Stimulated activated CD8-positive, alpha-beta memory T cell treated with anti-CD3 and anti-CD28 coated beads, Interleukin-12 subunit alpha, Interleukin-12 subunit beta, amount 100 ng/mL, for 24 hours (primary cell): Measurements from ENCODE around the gene MRPS15.
"Not testable (repeated sequence)": the region's sequence is repeated elsewhere in the genome, so short reads cannot be mapped to it uniquely, and the experiment has no call there.

Source experiments
- DNase-seq: peaks from one replicate; pipeline ENCODE4 v3.0.0-alpha.2; 2020; ENCODE audit errors: extremely low read depth

MRPS15 gene

DNA sequence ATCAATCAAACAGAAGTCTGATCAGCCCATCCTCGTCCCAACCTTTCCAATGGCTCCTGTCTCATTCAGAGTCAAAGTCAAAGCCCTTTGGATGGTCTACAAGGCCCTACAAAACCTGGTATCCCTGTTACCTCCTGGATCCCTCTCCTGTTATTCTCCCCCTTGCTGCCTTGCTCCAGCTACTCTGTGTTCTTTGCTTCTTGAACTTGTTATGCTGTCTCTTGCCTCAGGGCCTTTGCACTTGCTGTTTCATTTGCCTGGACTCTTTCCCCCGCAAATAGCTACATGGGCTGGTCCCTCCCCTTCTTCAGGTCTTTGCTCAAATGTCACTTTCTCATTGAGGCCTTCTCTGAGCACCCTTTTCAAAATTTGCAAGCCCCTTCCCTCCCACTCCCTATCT is 19.9 kb upstream of the MRPS15 start:
- DNase-seq, result no peak

DNA sequence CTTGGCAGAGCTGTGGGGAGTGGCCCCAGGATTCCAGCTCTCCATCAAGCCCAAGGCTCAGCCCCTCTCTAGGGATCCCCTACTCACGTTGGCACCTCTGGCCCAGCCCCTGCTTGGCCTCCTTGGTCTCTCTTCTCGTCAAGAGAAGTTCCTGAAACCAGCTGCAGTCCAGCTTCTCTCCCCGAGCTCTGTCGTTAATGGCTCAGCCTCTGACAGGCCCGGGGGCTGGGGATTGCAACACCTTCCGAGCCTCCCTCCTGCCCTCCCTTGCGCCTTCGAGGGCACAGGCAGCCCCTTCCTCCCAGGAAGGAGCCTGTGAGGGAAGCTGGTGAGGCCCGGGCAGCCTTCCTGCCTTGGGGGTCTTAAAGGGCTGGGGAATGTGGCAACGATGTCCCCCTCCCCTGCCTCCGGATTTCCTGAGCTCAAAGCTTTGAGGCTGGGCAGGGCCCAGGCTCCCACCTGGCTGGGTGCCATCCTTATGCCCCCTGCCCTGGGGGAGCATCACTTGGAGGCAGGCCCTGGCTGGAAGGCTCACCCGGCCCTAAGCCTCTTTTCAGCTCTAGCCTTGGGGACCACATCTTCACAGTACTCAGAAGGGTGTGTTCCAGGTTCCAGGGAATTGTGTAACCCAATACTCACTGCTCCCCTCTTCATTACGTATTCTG is 18.7 kb upstream of the MRPS15 start, which contains the start of gene CSF3R:
Gene CSF3R, minus strand, starts transcription at position 190 of the 665 bp plus-strand sequence. CDS start 3,417 bp downstream, outside the sequence.
- no peak for DNase-seq

DNA sequence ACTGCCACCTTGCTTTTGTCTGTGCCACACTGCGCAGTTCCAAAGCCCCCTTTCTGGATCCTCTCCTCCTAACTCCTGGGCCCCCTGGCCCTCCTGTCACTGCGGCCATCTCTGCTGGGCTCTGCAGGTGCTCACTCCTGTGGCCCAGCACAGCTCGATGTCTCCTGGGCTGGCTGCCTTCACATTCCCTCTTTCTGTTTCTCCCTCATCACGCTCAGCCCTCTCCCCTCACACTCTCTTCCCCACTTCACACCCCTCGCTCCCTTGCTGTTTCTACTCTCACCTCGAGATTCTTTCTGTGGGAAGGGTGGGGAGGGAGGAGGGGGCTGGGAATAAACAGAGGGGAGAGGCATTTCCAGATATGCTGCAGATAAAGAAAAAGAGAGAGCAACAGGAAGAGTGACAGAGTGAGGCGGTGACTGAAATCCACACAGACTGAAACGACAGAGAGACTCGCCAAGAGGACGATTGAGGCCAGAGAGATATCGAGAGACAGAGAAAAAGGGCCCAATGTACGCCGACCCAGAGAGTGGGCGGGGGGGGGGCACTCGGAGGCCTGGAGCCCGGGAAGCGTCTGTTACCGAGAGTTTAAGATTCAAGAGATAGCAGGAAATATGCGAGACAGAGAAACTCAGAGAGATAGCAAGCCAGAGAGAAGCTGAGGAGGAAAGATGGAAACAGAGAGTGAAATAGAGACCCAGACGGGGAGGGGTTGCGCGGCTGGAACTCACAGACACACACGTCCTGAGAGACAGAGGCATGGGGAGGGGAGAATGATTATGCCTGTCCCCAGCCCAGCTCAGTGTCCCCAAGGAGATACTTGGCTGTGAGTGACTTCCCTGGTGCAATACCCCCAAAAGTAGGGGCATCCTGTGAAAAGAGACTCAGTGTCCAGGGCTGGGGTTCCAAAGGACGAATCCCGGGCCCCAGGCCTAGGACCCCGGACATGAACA is 17.9 kb upstream of the MRPS15 start:
- DNase-seq, result no peak

DNA sequence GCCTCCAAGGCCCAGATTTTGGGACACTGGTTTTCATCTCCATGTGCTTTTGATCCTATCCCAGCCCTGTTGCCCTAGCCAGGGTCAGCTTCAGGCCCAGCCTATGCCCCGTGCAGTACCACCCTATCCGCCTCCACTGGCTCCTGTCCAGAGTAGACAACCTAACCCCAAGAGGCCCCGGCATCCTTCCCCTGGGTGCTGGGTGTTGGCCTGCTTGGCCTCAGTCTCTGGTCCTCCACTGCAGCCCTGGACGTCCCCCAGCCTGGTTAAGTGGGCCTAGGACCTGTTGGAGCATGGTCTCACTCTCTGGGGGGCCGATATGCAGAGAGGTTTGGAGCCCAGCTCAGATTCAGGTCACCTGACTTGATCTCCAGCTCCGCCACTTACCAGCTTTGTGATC is 16.9 kb upstream of the MRPS15 start:
- no peak for DNase-seq

DNA sequence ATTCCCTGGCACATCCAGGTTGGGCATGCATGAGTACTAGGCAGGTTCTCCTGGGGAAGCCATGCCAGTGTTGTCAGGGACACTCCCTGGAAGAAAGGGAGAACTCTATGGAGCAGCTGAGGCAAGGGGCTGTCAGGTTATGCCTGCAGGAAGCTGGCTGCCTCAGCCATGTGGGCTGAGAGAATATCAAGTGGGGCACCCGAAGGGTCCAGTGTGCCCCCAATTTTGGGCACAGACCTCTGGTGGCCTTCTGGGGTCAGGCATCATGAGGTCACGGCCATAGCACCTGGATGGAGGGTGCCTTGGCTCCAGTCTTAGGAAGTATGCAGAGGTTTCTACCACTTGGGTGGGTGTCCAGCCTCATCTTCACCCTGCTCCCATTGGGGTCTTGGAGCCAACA is 16.0 kb upstream of the MRPS15 start:
- DNase-seq, result no peak

DNA sequence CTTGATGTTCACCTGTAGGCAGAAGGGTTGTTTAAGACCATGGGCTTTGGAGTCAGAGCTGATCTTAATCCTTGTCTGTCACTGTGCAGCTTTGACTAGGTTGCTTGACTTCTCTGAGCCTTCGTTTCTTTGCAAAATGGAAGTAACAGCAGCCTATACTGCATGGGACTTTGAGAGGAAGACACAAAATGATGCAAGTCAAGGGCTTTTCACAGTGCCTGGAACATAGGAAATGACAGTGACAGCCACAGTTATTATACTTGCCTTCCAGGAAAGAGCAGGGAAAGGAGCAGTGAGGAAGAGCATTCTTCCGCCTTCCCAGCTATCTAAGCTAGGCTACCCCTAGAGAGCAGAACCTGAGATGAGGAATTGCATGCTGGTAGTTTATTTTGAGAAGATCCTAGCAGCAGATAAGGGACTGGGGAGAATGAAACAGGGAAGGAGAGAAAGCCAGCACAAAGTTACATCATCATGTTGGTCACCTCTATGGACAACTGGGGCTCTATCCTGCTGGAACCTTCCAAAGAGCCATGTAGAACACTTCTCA is 15.4 kb upstream of the MRPS15 start:
- DNase-seq, result no peak

DNA sequence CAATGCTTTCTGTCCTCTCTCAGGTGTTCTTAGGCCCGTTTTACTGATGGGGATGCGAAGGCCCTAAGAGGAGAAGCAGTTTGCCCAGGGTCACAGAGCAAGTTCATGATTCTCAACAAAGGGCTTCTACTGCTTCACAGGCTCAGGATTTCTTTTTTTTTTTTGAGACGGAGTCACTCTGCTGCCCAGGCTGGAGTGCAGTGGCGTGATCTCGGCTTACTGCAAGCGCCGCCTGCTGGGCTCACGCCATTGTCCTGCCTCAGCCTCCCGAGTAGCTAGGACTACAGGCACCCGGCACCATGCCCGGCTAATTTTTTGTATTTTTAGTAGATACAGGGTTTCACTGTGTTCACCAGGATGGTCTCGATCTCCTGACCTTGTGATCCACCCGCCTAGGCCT is 13.4 kb upstream of the MRPS15 start:
- not testable (repeated sequence) for DNase-seq

DNA sequence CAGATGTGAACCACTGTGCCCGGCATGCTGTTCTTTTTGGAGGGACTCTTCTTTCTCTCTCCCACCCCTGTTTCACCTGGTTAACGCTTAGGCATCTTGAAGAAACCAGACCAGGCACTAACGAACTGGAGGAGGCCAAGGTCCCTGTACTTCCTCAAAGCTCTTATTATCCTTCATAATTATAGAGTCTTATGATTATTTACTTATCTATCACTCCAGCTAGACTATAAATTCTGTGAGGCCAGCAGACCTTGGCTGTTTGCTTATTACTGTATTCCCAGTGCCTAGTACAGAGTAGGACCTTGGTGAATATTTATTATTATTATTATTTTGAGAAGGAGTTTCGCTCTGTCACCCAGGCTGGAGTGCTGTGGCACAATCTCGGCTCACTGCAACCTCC is 12.8 kb upstream of the MRPS15 start:
- no peak for DNase-seq

DNA sequence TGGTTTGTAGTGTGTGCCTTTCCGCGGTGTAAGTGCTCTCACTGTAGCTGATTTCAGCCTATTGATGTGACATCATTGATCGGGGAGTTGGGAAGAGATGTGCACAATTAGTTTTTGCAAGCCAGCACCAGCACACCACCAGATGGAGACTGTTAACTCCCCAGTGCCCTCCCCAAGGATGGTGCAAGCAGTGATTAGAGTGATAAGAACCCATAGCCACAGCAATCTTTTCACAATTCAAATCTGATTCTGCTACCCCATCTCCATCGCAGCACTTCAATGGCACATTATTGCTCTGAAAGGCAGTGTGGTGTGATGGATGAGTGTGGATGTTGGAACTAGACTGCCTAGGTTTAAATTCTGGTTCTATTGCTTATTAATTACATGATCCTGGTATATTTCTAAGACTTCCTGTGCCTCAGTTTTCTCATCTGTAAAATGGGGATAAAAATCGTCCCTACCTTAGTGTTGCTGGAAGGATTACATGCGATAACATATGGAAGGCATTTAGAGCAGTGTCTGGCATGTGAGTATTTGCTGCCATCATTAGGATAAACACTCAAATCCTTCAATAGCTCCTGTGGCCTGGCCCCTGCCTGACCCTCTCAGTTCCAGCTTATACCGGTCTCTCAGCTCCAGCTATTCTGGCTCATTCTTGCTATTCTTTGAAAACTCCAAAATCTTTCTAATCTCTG is 11.9 kb upstream of the MRPS15 start:
- no peak for DNase-seq

DNA sequence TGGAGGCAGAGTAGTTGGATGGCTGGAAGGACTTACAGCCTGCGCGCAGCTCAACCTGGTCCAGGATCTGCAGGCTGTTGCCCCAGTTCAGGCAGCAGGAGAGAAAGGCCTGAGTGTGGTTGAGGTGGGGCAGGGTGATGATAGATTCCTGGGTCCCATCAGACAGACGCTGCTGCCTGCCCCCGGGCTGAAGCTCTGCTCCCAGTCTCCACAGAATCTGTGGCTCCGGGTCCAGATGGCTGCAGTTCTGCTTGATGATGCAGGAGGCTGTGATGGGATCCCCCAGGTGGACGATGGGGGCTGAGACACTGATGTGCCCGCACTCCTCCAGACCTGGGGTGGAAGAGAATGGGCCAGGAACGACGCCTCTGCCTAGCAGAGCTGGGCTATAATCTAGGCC is 11.2 kb upstream of the MRPS15 start:
- DNase-seq, result no peak

DNA sequence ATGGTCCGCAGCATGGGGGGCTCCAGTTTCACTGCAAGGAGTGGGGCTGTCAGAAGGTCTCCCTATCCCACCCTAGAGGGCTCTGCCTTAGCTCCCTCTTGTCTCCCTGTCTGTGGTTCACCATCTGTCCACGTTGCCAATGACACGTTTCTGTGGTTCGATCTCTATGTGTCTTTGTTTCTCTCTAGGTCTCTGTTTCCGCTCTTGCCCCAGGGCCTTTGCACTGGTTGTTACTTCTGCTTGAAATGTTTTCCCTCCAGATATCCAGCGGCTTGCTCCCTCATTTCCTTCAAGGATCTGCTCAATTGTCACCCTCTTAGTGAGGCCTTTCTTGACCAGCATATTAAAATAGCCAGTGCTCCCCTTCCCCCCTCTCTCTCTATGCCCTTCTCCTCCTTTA is 8.5 kb upstream of the MRPS15 start:
- DNase-seq, result no peak

DNA sequence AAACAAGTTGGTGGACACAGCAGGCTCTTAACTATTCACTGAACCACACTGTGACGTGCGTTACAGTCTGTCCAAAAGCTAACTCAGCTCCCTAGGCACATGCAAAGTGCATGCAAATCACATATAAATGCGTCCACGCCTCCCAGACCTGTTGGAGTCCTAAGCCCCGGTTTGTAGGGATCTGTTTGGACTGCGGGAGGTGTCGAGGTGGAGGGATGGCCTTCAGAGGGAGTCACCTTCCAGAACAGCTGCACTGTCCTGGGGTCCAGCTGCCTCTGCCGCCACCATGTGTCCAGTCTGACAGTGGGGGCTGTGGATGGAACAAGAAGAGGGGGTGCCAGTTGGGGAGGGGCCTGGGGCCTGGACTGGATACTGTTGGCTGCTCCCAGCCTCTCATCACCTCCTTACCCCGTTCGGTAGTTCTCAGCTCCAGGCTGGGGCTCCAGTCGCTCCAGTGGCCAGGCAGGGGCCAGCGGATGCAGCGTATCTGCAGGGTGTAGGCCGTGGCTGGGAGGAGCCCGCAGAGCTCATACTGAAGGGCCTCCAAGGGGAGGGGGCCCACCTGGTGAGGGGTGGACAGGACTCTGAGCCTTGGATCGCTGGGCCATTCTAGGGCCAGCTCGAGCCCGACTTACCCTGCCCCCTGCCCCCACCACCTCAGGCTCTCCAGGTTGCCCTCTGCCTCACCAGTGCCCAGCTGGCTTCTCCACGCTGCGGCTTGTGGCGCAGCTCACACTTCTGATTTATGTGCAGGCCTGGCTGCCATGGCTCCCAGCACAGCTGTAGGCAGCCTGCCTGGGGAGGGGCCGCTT is 7.9 kb upstream of the MRPS15 start:
- DNase-seq, result no peak

DNA sequence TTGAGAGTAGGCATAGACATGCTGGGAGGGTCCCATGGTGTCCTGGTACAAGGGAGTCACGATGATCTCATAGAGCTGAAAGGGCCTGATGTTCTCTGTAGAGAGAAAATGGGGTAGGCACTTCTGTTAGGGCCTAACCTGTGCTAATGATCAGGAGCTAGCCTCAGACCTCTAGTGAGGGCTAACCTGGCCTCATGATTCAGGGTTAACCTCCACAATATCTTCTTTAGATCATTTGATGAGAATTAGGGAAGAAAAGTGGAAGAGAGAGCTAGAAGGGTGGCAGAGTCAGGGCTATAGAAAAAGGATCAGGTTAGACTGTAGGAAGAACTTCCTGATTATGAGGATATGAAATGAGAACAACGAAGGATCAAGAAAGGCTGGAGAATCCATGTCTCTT is 5.0 kb upstream of the MRPS15 start:
- DNase-seq, result no peak

DNA sequence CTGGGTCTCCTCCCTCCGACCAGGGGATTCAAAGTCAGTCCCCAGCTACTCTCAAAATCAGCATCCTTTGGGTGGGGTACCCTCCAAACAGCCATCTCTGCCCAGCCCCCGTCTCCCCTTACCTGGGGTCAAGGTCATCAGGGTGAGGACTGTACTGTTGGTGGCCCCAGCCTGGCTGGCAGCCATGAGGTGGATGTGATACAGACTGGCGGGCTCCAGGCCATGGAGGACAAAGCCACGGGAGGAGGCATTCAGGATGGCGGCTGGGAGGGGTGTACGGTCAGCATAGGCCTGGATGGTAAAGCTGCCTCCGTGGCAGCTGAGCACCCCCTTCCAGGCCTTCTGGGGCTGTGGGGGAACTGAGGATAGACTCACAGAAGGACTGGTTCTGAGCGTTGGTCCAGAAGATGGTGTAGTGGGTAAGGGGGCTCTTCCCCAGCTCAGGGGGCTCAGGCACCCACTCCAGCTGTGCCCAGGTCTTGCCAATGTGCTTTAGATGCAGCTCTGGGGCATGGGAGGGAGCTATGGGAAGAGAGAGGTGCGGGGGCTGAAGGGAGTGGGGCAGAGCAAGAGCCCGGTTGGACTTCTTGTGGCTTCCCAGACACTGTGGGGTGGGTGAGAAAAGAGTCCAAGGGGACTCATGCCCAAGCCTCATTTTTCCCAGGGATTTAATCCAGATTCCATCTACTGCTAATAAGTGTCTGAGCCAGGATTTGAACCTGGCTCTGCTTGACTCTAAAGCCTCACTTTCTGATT is 3.7 kb upstream of the MRPS15 start:
- no peak for DNase-seq

DNA sequence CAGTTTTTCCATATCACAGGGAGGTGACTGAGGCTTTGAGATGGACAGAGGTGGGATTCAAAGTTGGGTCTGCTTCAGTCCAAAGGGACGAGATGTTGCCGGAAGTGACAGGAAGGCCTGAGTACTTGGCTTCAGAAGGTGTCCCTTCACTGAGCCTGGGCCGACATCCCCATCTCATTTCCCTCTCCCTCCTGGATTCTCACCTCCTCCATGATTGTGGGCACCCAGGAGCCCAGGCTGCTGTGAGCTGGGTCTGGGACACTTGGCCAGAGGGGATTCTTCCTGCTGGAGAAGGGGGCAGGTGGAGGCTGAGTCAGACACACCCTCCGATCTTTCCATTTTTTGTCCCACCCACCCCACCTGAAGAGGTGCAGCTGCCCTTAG is 2.8 kb upstream of the MRPS15 start:
- DNase-seq, result no peak

DNA sequence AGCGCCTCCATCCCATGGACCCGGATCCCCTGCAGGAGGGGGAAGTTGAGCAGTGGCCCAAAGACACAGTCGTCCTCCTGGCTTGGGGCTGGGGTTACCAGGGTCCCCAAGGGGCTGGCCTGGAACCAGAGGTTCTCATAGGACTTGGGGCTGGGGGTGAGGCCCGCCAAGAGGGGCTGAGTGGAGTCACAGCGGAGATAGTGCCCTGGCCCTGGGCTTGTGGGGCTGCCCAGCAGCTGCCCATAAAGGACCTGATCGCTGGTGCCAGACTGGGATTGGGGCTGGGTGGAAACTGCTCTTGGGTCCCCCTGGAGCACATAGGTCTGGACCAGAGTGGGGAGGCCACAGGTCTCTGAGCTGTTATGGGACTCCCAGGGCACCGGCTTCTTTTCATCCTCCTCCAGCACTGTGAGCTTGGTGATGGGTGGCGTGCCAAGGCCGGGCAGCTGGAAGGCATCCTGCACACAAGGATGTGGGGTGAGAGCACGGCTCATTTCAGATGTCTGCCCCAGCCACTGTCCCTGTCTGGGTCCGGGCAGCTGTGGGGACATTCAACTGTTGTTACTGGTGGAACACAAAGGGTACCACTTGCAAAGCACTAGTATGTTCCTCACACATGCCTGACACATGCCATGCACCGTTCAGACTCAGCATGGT is 2.3 kb upstream of the MRPS15 start:
- DNase-seq, result no peak

DNA sequence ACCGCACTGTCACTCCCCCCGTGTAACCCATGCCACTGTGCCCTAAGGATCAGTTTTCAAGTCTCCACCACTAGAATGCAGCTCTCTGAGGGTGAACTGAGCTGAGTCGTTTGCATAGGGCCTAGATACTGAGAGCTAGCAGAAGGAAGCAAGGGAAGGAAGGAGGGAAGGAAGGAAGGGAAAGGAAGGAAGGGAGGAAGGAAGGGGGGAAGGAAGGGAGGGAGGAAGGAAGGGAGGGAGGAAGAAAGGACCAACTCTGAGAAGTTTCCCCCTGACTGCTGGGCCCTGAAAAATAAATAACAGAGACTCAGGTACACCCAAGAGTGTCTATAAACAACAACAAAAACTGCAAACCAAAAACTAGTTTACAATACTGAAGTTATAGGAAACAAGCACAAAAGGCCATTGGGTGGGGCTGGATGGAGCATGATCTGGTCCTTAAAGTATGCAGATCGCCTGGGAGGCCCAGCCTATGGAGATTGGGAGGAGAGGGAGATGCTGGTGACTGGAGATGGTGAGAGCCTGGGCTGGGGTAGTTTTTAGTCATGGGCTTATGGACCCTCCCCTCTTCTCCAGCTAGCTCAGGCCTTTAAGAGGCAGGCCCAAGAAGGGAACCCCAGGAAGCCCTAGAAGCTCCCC is 1.7 kb upstream of the MRPS15 start:
- DNase-seq, result no peak

DNA sequence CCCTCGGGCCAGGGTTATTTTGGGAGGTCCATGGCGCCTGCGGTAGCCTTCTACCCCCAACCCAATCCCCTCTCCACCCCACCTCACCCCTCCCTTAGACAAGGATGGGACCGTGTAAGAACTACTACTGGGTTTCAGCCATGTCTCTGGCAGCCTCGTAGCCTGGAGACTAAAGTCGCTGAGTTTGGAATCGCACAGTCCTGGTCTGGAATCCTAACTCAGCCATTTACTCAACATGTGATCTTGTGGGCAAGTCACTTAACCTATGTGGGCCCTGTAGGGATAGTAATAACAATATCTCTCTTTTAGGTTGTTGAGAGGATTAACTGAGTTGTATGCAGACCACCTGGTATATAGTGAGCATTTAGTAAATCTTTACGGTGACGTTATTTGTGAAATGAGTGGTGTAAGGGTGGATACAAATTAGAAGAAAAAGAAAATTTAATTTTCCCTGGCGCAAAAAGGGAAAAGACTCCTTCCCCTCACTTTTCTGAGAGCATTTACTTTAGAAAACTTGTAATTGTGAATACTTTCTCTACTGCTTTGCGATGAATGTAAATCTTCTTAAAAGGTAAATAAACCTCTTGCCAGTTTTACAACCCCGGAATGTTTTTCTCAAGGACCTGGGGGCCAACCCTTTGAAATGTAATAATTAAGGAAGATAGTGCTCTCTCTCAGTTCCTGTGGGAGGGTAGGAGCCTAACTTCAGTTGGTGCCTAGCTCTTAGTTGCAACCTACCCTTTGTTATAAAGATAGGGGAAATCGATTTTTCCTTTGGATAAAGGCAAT is 615 bp upstream of the MRPS15 start:
- DNase-seq, result no peak

DNA sequence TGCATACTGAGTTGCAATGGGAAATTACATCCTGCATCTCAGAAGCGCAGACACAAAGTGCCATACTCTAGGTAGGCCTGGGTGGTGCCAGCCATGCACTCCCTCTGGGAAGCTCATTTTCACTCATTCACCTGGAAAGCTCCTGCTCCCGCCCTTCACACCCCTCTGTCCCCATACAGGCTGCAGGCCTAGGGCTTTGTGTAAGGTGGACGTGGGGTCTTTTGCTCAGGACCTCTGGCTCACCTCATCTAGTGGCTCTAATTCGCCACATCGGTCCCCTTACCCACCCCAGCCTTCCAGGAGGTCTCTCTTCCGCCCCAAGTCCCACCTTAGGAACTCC is 751 bp downstream of the MRPS15 start:
- DNase-seq, result no peak
